Lung (tissue), 12 donors: Measurements from ENCODE around the gene SIGLEC9. TPM values are rescaled to one million over a fixed set of nuclear protein-coding genes. Genes with fewer than 3 reads are reported as not detected.

Experiments used
- ATAC-seq: fragments of 200-7000 bp; cut with Tn5 transposase; one replicate; pipeline ENCODE4 v1.9.1; 2020; ENCODE audit warnings: moderate number of reproducible peaks; ENCODE audit not compliant: insufficient read depth, low FRiP score
- DNase-seq, 3 donors: peaks; one replicate each; pipeline ENCODE4 v3.0.0-alpha.2; 2013 to 2017
- H3K27ac ChIP-seq, 2 donors: one replicate each; pipeline ENCODE4 v1.5.1; 2013; ENCODE audit warnings: mild to moderate bottlenecking in 2 of 2, moderate library complexity in 2 of 2, control low read depth in 1 of 2, inconsistent platforms in 1 of 2, low read depth in 1 of 2, low read length in 1 of 2
- H3K27me3 ChIP-seq, 3 donors: one replicate each; pipeline ENCODE4 v1.5.1; 2013; ENCODE audit warnings: low read length in 2 of 3; ENCODE audit not compliant: control insufficient read depth in 3 of 3, insufficient read depth in 3 of 3
- H3K36me3 ChIP-seq, 4 donors: one replicate each; pipeline ENCODE4 v1.5.1; 2013; ENCODE audit warnings: low read length in 4 of 4, mild to moderate bottlenecking in 1 of 4, moderate library complexity in 1 of 4; ENCODE audit not compliant: control insufficient read depth in 4 of 4, insufficient read depth in 4 of 4
- H3K4me1 ChIP-seq, 5 donors: one replicate each; pipeline ENCODE4 v1.5.1; 2013; ENCODE audit warnings: low read length in 5 of 5, mild to moderate bottlenecking in 2 of 5, moderate library complexity in 1 of 5; ENCODE audit not compliant: control insufficient read depth in 5 of 5, insufficient read depth in 5 of 5
- H3K4me3 ChIP-seq: one replicate; pipeline ENCODE4 v1.5.1; 2013; ENCODE audit warnings: mild to moderate bottlenecking, control low read depth, moderate library complexity
- H3K9ac ChIP-seq, 2 donors: one replicate each; pipeline ENCODE4 v1.5.1; 2013; ENCODE audit warnings: low read length in 2 of 2, control low read depth in 1 of 2; ENCODE audit not compliant: insufficient read depth in 1 of 2
- H3K9me3 ChIP-seq, 4 donors: one replicate each; pipeline ENCODE4 v1.5.1; 2013; ENCODE audit warnings: low read length in 3 of 4, mild to moderate bottlenecking in 1 of 4, moderate library complexity in 1 of 4; ENCODE audit not compliant: control insufficient read depth in 4 of 4, insufficient read depth in 3 of 4
- WGBS, 2 donors: extraction: QIAGEN DNeasy Blood & Tissue Kit; methylation state at CpG; one replicate each; pipeline ENCODE4 v1.1.7; 2013; 5-methylcytosine and 5-hydroxymethylcytosine counted together
- polyA plus RNA-seq, 2 donors: library from polyadenylated mRNA; stranded (reverse); fragments of 200-250 nt; gene quantifications; one replicate each; pipeline ENCODE4 v1.2.1, GENCODE V29; 2013
- total RNA-seq, 2 donors: library from RNA; depleted of rRNA in 1 of 2; stranded (reverse); fragments of >200 nt in 1 of 2; gene quantifications; one replicate each; pipeline ENCODE4 v1.2.1, GENCODE V29; 2014 to 2021
- TF ChIP-seq, protein P1 (sequence below): IDR thresholded peaks from 2 replicates; pipeline ENCODE4 v1.5.1; 2012; ENCODE audit warnings: mild to moderate bottlenecking; ENCODE audit errors: control extremely low read depth, extremely low read depth
- donor health status: control.
- donor health status: control.
- donor health status: Bipolar disorder and iron deficiency.
- donor health status: healthy.
- donor health status: DM: yes; HTN: yes; CAD: no.

The SIGLEC9 gene
- total and polyA plus RNA-seq, 4 donors, result 4.3 to 57.0 (median 15.1) TPM

DNA sequence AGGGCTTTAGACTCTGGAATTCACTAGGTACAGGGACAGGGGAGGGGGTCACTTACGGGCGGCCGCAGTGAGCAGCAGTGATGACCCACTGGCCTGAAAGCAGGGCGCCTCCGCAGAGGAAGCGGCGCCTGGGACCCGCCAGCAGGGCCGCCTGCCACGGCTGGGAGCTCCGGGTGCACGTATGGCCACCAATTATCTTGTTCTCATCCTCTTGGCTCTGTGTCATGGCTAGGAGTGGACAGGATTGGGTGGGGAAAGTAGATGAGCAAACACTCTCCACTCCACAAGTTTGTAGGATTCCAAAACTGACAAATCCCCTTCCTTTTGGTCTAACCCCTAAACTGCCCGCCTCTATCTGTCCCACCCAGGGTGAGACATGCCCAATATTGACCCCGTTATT lies 43.2 kb upstream of the SIGLEC9 start:
- H3K27me3 ChIP-seq, result no peaks in the 10 kb centered on the region
- H3K4me1 ChIP-seq, result no peaks in the 10 kb centered on the region
- peaks cover 0 to 1% (median 0%) of the 10 kb centered on the region in 4 donors for H3K9me3 ChIP-seq
- no peaks in the 10 kb centered on the region for H3K36me3 ChIP-seq
- TF ChIP-seq, protein P1, sequence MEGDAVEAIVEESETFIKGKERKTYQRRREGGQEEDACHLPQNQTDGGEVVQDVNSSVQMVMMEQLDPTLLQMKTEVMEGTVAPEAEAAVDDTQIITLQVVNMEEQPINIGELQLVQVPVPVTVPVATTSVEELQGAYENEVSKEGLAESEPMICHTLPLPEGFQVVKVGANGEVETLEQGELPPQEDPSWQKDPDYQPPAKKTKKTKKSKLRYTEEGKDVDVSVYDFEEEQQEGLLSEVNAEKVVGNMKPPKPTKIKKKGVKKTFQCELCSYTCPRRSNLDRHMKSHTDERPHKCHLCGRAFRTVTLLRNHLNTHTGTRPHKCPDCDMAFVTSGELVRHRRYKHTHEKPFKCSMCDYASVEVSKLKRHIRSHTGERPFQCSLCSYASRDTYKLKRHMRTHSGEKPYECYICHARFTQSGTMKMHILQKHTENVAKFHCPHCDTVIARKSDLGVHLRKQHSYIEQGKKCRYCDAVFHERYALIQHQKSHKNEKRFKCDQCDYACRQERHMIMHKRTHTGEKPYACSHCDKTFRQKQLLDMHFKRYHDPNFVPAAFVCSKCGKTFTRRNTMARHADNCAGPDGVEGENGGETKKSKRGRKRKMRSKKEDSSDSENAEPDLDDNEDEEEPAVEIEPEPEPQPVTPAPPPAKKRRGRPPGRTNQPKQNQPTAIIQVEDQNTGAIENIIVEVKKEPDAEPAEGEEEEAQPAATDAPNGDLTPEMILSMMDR, result no peak
- WGBS, 2 donors, result 88 to 89% methylated on average over 14 of the region's 14 CpGs
- H3K4me3 ChIP-seq, result no peak overlapping the region
- H3K9ac ChIP-seq, result no peak overlapping the region
- DNase-seq (no peak), ATAC-seq (no peak)
- no peak overlapping the region for H3K27ac ChIP-seq

DNA sequence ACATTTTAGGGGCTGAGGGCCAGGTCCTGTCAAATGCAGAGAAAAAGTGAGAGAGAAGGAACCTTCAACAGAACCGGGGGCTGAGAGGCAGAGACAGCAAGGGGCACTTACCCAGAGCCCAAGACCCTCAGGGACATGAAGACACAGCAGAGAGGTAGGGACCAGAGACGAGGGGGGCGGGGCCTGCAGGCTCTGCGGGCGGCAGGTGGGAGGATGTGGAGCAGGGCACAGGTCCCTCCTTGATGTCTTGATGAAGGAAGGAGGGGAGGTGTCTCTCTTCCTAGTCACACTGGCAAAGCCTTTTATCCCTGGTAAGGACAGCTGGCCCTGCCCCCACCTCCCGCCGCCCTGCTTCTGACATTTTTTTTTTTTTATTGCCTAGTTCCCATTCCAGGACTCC lies 42.1 kb upstream of the SIGLEC9 start, which contains the start of gene KLK14:
Gene KLK14 (minus strand): TSS at position 277 of the 400 bp plus-strand sequence. CDS start 273 bp downstream, at position 4.
- H3K4me3 ChIP-seq, result no peak within 1 kb of the TSS
- no peaks in the 10 kb centered on the region for H3K27me3 ChIP-seq
- H3K9ac ChIP-seq, result no peak within 1 kb of the TSS
- no peak within 1 kb of the TSS for H3K27ac ChIP-seq
- H3K4me1 ChIP-seq, result no peaks in the 10 kb centered on the region
- DNase-seq, result no peak
- H3K36me3 ChIP-seq, result no peaks in the 10 kb centered on the region
- WGBS, 2 donors, result 34 to 49% methylated on average over 7 of the region's 7 CpGs
- TF ChIP-seq, protein P1, result no peak
- ATAC-seq, result no peak
- H3K9me3 ChIP-seq, result peaks cover 0 to 1% (median 0%) of the 10 kb centered on the region in 4 donors

DNA sequence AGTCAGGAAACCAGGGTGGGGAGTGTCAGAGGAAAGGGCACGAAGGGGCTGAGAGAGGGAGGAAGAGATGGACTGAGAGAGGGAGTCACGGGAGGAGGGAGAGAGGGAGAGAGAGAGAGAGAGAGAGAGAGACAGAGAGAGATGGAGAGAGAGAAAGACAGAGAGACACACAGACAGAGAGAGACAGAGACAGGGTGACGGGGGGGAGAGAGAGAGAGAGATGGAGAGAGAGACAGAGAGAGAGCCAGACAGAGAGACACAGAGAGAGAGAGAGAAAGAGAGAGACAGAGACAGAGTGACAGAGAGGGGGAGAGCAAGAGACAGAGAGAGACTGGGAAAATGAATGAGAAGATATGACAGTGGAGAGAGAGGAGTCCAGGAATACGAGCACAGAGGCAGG lies 41.5 kb upstream of the SIGLEC9 start:
- H3K36me3 ChIP-seq, result no peaks in the 10 kb centered on the region
- TF ChIP-seq, protein P1, result no peak
- H3K9me3 ChIP-seq, result peaks cover 0 to 1% (median 0%) of the 10 kb centered on the region in 4 donors
- H3K9ac ChIP-seq, result no peak overlapping the region
- H3K27me3 ChIP-seq, result no peaks in the 10 kb centered on the region
- 39 to 45% methylated on average over 4 of the region's 4 CpGs for WGBS, 2 donors
- no peak overlapping the region for H3K4me3 ChIP-seq
- DNase-seq, result no peak
- H3K4me1 ChIP-seq, result no peaks in the 10 kb centered on the region
- ATAC-seq, result no peak
- no peak overlapping the region for H3K27ac ChIP-seq

DNA sequence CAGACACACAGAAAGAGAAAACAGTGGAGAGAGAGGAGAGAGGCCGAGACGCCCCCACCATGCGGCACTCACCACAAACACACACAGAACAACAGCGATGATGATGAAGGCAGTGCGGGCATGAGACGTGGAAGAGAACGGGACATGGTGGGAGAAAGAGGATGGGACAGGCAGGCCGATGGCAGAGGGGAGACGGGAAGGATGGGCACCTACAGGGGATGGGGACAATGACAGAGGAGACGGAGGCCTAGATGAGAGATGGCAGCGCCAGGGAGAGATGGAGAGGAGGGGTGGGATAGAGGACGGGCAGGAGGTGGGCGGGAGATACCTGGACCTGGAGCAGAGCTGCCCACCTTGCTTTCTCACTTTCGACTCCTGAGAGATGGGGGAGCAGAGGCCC lies 40.9 kb upstream of the SIGLEC9 start:
- Histone ChIP-seq H3K9me3 (peaks cover 0 to 1% (median 0%) of the 10 kb centered on the region in 4 donors), H3K36me3 (no peaks in the 10 kb centered on the region), H3K4me1 (no peaks in the 10 kb centered on the region), H3K9ac (no peak overlapping the region), H3K27me3 (no peaks in the 10 kb centered on the region), H3K4me3 (no peak overlapping the region), H3K27ac (no peak overlapping the region)
- no peak for ATAC-seq
- TF ChIP-seq, protein P1, result no peak
- WGBS, 2 donors, result 74 to 82% methylated on average over 14 of the region's 14 CpGs
- DNase-seq, result no peak
